Endothelial cell of umbilical vein (primary cell): ENCODE data around the gene SLC26A4. TPM values are rescaled to one million over a fixed set of nuclear protein-coding genes. Genes with fewer than 3 reads are reported as not detected.

Experiments
- BruUV-seq: library from RNA; stranded (reverse); fragments of 400-500 nt; replicated peaks from 2 replicates; lab custom pipeline; 2021; lab: Mats Ljungman, UMichigan
- CTCF ChIA-PET: fragments of 300-600, 350-600 bp; sonication (Branson Sonifier 250); formaldehyde crosslinking; loops from one replicate; lab custom pipeline; 2021; ENCODE audit warnings: antibody characterized with exemption, inconsistent platforms; lab: Charles Lee
- POLR2A ChIA-PET: fragments of 300-600, 350-600 bp; sonication (Branson Sonifier 250); formaldehyde crosslinking; loops from one replicate; lab custom pipeline; 2021; ENCODE audit warnings: antibody characterized with exemption, inconsistent platforms; lab: Charles Lee
- DNase-seq: peaks from one replicate; pipeline ENCODE4 v3.0.0-alpha.2; 2011; ENCODE audit warnings: low read depth, low spot score
- FAIRE-seq: peaks from 2 replicates; lab custom pipeline; 2011; peaks lifted over from hg19 to GRCh38; lab: Jason Lieb, UNC
- H2AFZ ChIP-seq: 2 replicates; pipeline ENCODE4 v1.6.0; 2012; ENCODE audit warnings: low read depth, low read length, control low read depth, inconsistent platforms
- H3K27ac ChIP-seq: 2 replicates; pipeline ENCODE4 v1.5.1; 2011; ENCODE audit warnings: low read depth, mild to moderate bottlenecking, control low read depth, low read length, moderate library complexity; ENCODE audit not compliant: insufficient read depth
- H3K27me3 ChIP-seq, 2 experiments: 2 replicates each; pipeline versions ENCODE4 v1.6.0 to v1.6.1; 2011; ENCODE audit warnings: low read length in 2 of 2, mixed read lengths in 1 of 2; ENCODE audit not compliant: control insufficient read depth in 2 of 2, insufficient read depth in 2 of 2
- H3K36me3 ChIP-seq, 2 experiments: 2 replicates in 1 of 2; 3 replicates in 1 of 2; pipeline ENCODE4 v1.5.1; 2011; ENCODE audit warnings: low read length in 2 of 2, mild to moderate bottlenecking in 1 of 2, moderate library complexity in 1 of 2; ENCODE audit not compliant: control insufficient read depth in 2 of 2, insufficient read depth in 2 of 2; ENCODE audit errors: extremely low read depth in 1 of 2
- H3K4me1 ChIP-seq: 3 replicates; pipeline ENCODE4 v1.5.1; 2011; ENCODE audit warnings: mild to moderate bottlenecking, low read length; ENCODE audit not compliant: control insufficient read depth, insufficient read depth; ENCODE audit errors: extremely low read depth
- H3K4me2 ChIP-seq: 2 replicates; pipeline ENCODE4 v1.6.1; 2011; ENCODE audit warnings: low read length, control low read depth, mixed read lengths; ENCODE audit not compliant: insufficient read depth
- H3K4me3 ChIP-seq, 3 experiments: fragments of 200-600 bp in 1 of 3; sonication (generic), shearing (Covaris generic) in 1 of 3; replicated peaks in 1 of 3; 2 replicates each; pipeline ENCODE4 v1.5.1; 2011 to 2016; ENCODE audit warnings: control low read depth in 3 of 3, low read length in 3 of 3, mild to moderate bottlenecking in 2 of 3, inconsistent platforms in 1 of 3, low read depth in 1 of 3, moderate library complexity in 1 of 3; ENCODE audit not compliant: insufficient read depth in 1 of 3
- H3K79me2 ChIP-seq: 2 replicates; pipeline ENCODE4 v1.6.0; 2012; ENCODE audit warnings: low read length, inconsistent platforms; ENCODE audit not compliant: control insufficient read depth, insufficient read depth
- H3K9ac ChIP-seq: replicated peaks from 2 replicates; pipeline ENCODE3; 2011; ENCODE audit warnings: low read length, control low read depth; ENCODE audit not compliant: insufficient read depth; ENCODE audit errors: extremely low read depth
- H3K9me1 ChIP-seq: replicated peaks from 3 replicates; pipeline ENCODE4 v1.6.0; 2011; ENCODE audit warnings: mild to moderate bottlenecking, low read length; ENCODE audit not compliant: control insufficient read depth, insufficient read depth; ENCODE audit errors: extremely low read depth
- H3K9me3 ChIP-seq: replicated peaks from 2 replicates; pipeline ENCODE4 v1.5.1; 2012; ENCODE audit warnings: low read length, inconsistent platforms; ENCODE audit not compliant: control insufficient read depth, insufficient read depth
- H4K20me1 ChIP-seq: replicated peaks from 2 replicates; pipeline ENCODE3; 2011; ENCODE audit warnings: mild to moderate bottlenecking, low read length; ENCODE audit not compliant: control insufficient read depth, insufficient read depth; ENCODE audit errors: extremely low read depth
- EZH2 ChIP-seq: IDR thresholded peaks from 2 replicates; pipeline ENCODE4 v1.6.1; 2012; ENCODE audit warnings: borderline replicate concordance, low read depth, mild to moderate bottlenecking, moderate library complexity, low read length, inconsistent platforms; ENCODE audit not compliant: severe bottlenecking
- FOS ChIP-seq: IDR thresholded peaks from 2 replicates; pipeline ENCODE4 v1.6.1; 2011; ENCODE audit warnings: mild to moderate bottlenecking, low read length, moderate library complexity, borderline replicate concordance; ENCODE audit not compliant: insufficient read depth
- GATA2 ChIP-seq: IDR thresholded peaks from 2 replicates; pipeline ENCODE4 v1.7.0; 2011; ENCODE audit warnings: low read depth, mild to moderate bottlenecking, moderate library complexity, mixed read lengths, low read length; ENCODE audit not compliant: insufficient read length, insufficient read depth
- JUN ChIP-seq: IDR thresholded peaks from 2 replicates; pipeline ENCODE4 v1.6.1; 2011; ENCODE audit warnings: borderline replicate concordance, low read depth; ENCODE audit not compliant: insufficient read length, insufficient read depth
- MYC ChIP-seq: IDR thresholded peaks from one replicate; pipeline ENCODE4 v1.6.1; 2011; ENCODE audit warnings: mild to moderate bottlenecking, low read depth, low read length
- POLR2A ChIP-seq: IDR thresholded peaks from 2 replicates; pipeline ENCODE4 v1.6.1; 2012; ENCODE audit warnings: low read depth, mild to moderate bottlenecking, control low read depth, low read length
- POLR2AphosphoS5 ChIP-seq: IDR thresholded peaks from 2 replicates; pipeline ENCODE4 v1.6.1; 2012; ENCODE audit warnings: low read depth, mild to moderate bottlenecking, control low read depth, low read length, moderate library complexity; ENCODE audit not compliant: insufficient read depth
- dilution Hi-C: fragments of 300-500 bp; cut with MboI; formaldehyde crosslinking; loops from one replicate; pipeline ENCODE4 v1.15.0; 2019; ENCODE audit warnings: low sequenced_read_pairs; ENCODE audit not compliant: extremely low pct_ligation_motif_present
- intact Hi-C: fragments of 100-400 bp; cut with micrococcal nuclease; formaldehyde crosslinking; loops from one replicate; pipeline ENCODE4 v1.10.0; 2022
- polyA plus RNA-seq, 4 experiments: library from polyadenylated mRNA; depleted of rRNA in 3 of 4; stranded (reverse) in 3 of 4; unstranded in 1 of 4; fragments of >200 nt; gene quantifications; 2 replicates each; pipeline versions ENCODE4 v1.2.1 to v1.2.3, GENCODE V29; 2011 to 2012; ENCODE audit warnings: missing spikeins in 1 of 4
- total RNA-seq: library from RNA; stranded (reverse); gene quantifications from 2 replicates; pipeline ENCODE4 v1.2.3, GENCODE V29; 2021
- TF ChIP-seq, protein P1 (sequence below): IDR thresholded peaks from 2 replicates; pipeline ENCODE4 v1.6.1; 2011; ENCODE audit not compliant: insufficient read depth, insufficient read length
- TF ChIP-seq, protein P2 (sequence below), 2 donors: IDR thresholded peaks; 1 replicate in 1 of 2; 2 replicates in 1 of 2; pipeline ENCODE4 v1.5.1; 2011; ENCODE audit warnings: low read length in 2 of 2, mild to moderate bottlenecking in 2 of 2, moderate library complexity in 2 of 2, control low read depth in 1 of 2, inconsistent platforms in 1 of 2, low read depth in 1 of 2; ENCODE audit not compliant: insufficient read depth in 1 of 2; ENCODE audit errors: extremely low read depth in 1 of 2

The SLC26A4 gene
- total and polyA plus RNA-seq, 2 donors (not counting 3 experiments of a cell fraction or from before 2014, with no cell fraction given) = 0.77 to 0.79 TPM

DNA sequence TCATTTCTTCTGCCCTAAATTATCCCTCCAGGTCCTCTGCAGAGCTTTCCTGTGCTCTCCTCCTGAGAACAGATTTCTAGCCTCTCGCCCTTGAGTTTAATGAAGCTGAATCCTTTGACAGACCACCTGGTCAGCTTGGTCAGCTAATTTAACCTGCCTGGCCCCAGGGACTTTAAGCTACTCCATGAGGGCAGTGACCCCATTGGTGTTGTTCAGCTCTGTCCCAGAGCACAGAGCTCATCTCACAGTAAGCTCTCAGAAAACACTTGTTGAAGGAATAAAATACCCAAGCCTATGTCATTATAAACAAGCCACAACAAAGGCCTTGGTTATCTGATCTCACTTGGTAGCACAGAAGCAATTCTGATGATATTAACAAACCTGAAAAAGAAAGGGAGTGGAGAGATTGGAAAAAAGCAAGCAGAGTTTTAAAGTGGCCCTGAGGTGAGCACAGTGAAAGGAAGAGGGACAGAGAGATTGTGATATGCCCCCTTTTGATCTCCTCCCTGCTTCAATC is 24.4 kb downstream of the SLC26A4 start:
- no peak overlapping the region for H2AFZ ChIP-seq
- no peaks in the 10 kb centered on the region for H4K20me1 ChIP-seq
- H3K79me2 ChIP-seq = no peaks in the 10 kb centered on the region
- FAIRE-seq (no peak), DNase-seq (no peak)
- no TSS peak for BruUV-seq
- no peak overlapping the region for H3K27ac ChIP-seq
- H3K4me2 ChIP-seq = no peak overlapping the region
- H3K9ac ChIP-seq = no peak overlapping the region
- ChIA-PET POLR2A (no interaction called here), CTCF (no interaction called here)
- no peaks in the 10 kb centered on the region for H3K9me3 ChIP-seq
- no peak overlapping the region for H3K4me3 ChIP-seq
- intact Hi-C loops (no loop called here), dilution Hi-C loops (no loop called here)
- no peaks in the 10 kb centered on the region for H3K9me1 ChIP-seq
- H3K27me3 ChIP-seq = no peaks in the 10 kb centered on the region
- H3K36me3 ChIP-seq = no peaks in the 10 kb centered on the region
- TF ChIP-seq EZH2 = no peak
- TF ChIP-seq, protein P1, sequence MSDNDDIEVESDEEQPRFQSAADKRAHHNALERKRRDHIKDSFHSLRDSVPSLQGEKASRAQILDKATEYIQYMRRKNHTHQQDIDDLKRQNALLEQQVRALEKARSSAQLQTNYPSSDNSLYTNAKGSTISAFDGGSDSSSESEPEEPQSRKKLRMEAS = no peak
- no peak for TF ChIP-seq FOS
- no peak for TF ChIP-seq GATA2
- no peak for TF ChIP-seq MYC
- TF ChIP-seq, protein P2, sequence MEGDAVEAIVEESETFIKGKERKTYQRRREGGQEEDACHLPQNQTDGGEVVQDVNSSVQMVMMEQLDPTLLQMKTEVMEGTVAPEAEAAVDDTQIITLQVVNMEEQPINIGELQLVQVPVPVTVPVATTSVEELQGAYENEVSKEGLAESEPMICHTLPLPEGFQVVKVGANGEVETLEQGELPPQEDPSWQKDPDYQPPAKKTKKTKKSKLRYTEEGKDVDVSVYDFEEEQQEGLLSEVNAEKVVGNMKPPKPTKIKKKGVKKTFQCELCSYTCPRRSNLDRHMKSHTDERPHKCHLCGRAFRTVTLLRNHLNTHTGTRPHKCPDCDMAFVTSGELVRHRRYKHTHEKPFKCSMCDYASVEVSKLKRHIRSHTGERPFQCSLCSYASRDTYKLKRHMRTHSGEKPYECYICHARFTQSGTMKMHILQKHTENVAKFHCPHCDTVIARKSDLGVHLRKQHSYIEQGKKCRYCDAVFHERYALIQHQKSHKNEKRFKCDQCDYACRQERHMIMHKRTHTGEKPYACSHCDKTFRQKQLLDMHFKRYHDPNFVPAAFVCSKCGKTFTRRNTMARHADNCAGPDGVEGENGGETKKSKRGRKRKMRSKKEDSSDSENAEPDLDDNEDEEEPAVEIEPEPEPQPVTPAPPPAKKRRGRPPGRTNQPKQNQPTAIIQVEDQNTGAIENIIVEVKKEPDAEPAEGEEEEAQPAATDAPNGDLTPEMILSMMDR (IDR thresholded peaks at IDR 0.05; ENCODE audit: extremely low read depth in 1 of 2, insufficient read depth in 1 of 2, low read depth in 1 of 2, low read length in 2 of 2) = no peak
- no peak for TF ChIP-seq POLR2AphosphoS5
- no peak for TF ChIP-seq POLR2A
- no peak for TF ChIP-seq JUN
- H3K4me1 ChIP-seq = peaks cover under 1% of the 10 kb centered on the region
